OCI-LY7 (cell line): ENCODE data around the gene XYLT1.

ENCODE experiments used
- EZH2phosphoT487 ChIP-seq: fragments of 200-600 bp; sonication (generic); IDR thresholded peaks from 2 replicates; pipeline ENCODE4 v1.6.1; 2018; ENCODE audit warnings: low read depth, borderline replicate concordance, mild to moderate bottlenecking, mixed run types, antibody characterized with exemption, low read length, moderate library complexity, mixed read lengths
- TF ChIP-seq, protein P1 (sequence below): fragments of 200-600 bp; sonication (generic); conservative IDR thresholded peaks from 2 replicates; pipeline ENCODE4 v1.5.1; 2014; ENCODE audit warnings: mild to moderate bottlenecking, antibody characterized with exemption, low read length, moderate library complexity, mixed read lengths

GRCh38 chr16:17342031-17342430 lies 128.7 kb downstream of the XYLT1 start:
- TF ChIP-seq, protein P1, sequence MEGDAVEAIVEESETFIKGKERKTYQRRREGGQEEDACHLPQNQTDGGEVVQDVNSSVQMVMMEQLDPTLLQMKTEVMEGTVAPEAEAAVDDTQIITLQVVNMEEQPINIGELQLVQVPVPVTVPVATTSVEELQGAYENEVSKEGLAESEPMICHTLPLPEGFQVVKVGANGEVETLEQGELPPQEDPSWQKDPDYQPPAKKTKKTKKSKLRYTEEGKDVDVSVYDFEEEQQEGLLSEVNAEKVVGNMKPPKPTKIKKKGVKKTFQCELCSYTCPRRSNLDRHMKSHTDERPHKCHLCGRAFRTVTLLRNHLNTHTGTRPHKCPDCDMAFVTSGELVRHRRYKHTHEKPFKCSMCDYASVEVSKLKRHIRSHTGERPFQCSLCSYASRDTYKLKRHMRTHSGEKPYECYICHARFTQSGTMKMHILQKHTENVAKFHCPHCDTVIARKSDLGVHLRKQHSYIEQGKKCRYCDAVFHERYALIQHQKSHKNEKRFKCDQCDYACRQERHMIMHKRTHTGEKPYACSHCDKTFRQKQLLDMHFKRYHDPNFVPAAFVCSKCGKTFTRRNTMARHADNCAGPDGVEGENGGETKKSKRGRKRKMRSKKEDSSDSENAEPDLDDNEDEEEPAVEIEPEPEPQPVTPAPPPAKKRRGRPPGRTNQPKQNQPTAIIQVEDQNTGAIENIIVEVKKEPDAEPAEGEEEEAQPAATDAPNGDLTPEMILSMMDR, result no peak
- no peak for TF ChIP-seq EZH2phosphoT487
